BE2C (cell line): ENCODE data around the gene LAMA3.

ENCODE experiments used
- DNase-seq: peaks from one replicate; pipeline ENCODE4 v3.0.0-alpha.2; 2020
- H3K27me3 ChIP-seq: fragments of 250-450 bp; sonication (Bioruptor Pico); 2 replicates; pipeline ENCODE4 v1.5.1; 2020; ENCODE audit warnings: mild to moderate bottlenecking
- H3K36me3 ChIP-seq: fragments of 250-450 bp; sonication (Bioruptor Pico); 2 replicates; pipeline ENCODE4 v1.5.1; 2020; ENCODE audit warnings: mild to moderate bottlenecking
- H3K4me1 ChIP-seq: fragments of 250-450 bp; sonication (Bioruptor Pico); 2 replicates; pipeline ENCODE4 v1.5.1; 2020
- H3K4me3 ChIP-seq: 2 replicates; pipeline ENCODE4 v1.5.1; 2011; ENCODE audit warnings: low read depth, low read length
- H3K9me3 ChIP-seq: fragments of 250-450 bp; sonication (Bioruptor Pico); 2 replicates; pipeline ENCODE4 v1.5.1; 2020
- TF ChIP-seq, protein P1 (sequence below): IDR thresholded peaks from 2 replicates; pipeline ENCODE4 v1.5.1; 2012; ENCODE audit warnings: mild to moderate bottlenecking, low read depth, low read length

Gene LAMA3

DNA sequence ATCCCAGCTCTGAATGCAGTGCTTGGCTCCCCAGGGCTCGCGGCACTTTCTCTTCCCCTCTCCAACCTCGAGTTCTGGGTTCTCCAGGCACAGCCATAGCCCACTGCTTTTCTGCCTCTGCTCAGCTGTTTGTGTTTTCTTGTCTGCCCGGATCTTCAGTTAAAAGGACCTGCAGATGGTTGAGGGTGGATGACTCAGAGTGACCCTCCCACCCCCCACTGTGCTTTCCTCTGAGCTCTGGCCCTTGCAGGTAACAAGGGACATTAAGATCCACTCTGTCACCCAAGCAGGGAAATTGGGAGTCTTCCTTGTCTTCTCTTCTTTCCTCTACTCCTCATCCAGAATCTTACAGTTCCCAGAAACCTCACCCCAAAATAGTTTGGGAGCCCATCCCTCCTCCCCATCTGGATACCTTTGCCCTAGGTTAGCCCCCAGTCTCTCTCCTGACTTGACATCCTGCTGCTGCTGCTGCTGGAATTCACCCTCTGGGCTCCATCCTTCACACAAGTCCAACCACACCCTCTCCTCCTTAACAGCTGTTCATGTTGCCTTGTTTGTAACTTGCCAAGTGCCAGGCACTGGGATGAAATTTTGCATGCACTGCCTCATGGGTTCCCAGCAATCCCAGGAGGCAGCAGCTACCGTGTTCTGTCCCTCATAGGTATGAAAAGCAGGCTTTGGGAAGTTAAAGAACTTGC lies 167.4 kb downstream of the LAMA3 start:
- TF ChIP-seq, protein P1, sequence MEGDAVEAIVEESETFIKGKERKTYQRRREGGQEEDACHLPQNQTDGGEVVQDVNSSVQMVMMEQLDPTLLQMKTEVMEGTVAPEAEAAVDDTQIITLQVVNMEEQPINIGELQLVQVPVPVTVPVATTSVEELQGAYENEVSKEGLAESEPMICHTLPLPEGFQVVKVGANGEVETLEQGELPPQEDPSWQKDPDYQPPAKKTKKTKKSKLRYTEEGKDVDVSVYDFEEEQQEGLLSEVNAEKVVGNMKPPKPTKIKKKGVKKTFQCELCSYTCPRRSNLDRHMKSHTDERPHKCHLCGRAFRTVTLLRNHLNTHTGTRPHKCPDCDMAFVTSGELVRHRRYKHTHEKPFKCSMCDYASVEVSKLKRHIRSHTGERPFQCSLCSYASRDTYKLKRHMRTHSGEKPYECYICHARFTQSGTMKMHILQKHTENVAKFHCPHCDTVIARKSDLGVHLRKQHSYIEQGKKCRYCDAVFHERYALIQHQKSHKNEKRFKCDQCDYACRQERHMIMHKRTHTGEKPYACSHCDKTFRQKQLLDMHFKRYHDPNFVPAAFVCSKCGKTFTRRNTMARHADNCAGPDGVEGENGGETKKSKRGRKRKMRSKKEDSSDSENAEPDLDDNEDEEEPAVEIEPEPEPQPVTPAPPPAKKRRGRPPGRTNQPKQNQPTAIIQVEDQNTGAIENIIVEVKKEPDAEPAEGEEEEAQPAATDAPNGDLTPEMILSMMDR = no peak
- Histone ChIP-seq H3K9me3 (no peaks in the 10 kb centered on the region), H3K36me3 (no peaks in the 10 kb centered on the region), H3K4me1 (no peaks in the 10 kb centered on the region), H3K27me3 (no peaks in the 10 kb centered on the region), H3K4me3 (no peak overlapping the region)
- DNase-seq = no peak

DNA sequence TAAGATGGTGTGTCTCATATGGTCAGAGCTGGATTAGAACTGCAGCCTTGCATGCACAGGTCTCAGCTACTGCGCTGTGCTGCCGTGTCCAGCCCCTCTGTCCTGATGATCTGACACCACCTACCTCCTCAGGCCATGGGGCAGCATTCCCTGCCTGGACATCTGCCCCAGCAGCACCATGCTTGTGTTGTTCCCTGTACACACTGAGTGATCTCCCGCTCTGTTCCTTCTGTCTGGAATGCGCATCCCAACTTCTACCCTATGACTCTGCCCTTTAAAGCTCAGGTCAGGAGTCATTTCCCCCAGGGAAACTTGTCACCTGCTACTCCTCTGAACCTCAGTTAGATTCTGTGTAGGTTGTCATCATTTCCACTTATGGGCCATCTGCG lies 167.9 kb downstream of the LAMA3 start:
- Histone ChIP-seq H3K27me3 (no peaks in the 10 kb centered on the region), H3K36me3 (no peaks in the 10 kb centered on the region), H3K9me3 (no peaks in the 10 kb centered on the region), H3K4me1 (no peaks in the 10 kb centered on the region), H3K4me3 (no peak overlapping the region)
- TF ChIP-seq, protein P1 = no peak
- DNase-seq = no peak

DNA sequence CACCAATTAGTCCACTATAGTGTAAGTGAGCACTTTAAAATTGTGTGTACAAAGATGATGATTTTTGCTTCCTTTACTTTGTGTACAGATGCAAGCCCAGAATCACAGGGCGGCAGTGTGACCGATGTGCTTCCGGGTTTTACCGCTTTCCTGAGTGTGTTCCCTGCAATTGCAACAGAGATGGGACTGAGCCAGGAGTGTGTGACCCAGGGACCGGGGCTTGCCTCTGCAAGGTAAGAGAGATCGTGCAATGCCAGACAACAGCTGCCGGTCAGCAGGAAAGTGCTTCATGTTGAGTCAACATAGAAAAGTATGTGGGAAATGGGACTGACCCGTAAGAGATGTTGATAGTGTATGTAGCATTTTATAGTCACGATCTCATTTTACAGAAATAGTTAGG lies 168.5 kb downstream of the LAMA3 start:
- DNase-seq = no peak
- TF ChIP-seq, protein P1 = no peak
- Histone ChIP-seq H3K36me3 (no peaks in the 10 kb centered on the region), H3K4me1 (no peaks in the 10 kb centered on the region), H3K9me3 (no peaks in the 10 kb centered on the region), H3K4me3 (no peak overlapping the region), H3K27me3 (no peaks in the 10 kb centered on the region)

DNA sequence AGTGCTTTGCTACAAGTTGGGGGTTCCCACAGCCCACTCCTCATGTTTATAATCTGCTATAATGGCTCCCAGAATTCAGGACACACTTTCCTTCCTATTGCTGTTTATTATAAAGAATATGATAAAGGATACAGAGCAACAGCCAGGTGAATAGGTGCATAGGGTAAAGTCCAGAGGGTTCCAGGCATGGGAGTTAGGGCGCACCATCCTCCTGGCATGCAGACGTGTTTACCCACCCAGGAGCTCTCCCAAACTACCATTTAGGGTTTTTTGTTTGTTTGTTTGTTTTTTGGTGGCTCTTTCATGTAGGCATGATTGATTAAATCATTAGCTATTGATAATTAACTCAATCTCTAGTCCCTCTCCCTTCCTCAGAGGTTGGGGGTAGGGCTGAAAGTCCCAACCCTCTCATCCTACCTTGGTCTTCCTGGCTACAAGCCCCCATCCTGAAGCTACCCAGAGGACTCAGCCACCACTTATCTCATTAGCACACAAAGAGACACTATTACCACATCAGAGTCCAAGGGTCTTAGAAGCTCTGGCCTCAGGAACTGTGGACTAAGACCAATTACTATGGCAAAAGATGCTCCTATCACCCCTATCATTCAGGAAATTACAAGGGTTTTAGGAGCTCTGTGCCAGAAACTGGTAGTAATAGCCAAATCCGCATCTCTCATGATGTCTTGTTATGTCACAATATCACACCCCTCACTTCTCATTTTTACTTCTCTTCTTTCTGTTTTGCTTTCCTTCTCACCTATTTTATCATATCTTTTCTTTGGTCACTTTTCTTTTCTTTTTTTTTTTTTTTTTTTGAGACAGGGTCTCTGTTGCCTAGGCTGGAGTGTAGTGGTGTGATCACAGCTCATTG lies 170.4 kb downstream of the LAMA3 start:
- TF ChIP-seq, protein P1 = no peak
- Histone ChIP-seq H3K4me3 (no peak overlapping the region), H3K36me3 (no peaks in the 10 kb centered on the region), H3K27me3 (no peaks in the 10 kb centered on the region), H3K9me3 (no peaks in the 10 kb centered on the region), H3K4me1 (no peaks in the 10 kb centered on the region)
- no peak for DNase-seq

DNA sequence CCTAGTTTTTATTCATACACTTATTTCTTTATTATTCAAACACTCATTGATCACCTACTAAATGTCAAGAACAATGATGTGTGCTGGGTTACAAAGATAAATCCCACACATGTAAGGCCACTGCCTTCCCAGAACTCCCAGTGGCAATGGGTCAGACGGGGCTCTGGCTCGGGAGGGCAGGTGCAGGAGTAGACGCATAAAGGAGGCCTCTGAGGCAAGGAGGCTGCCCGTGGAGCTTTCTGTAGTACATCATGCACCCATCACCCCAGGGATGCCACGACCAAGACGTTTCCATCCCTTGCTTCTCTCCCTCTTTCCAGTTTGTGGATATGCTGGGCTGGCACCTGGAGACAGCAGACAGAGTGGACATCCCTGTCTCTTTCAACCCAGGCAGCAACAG lies 172.1 kb downstream of the LAMA3 start:
- no peaks in the 10 kb centered on the region for H3K4me1 ChIP-seq
- TF ChIP-seq, protein P1 = no peak
- no peaks in the 10 kb centered on the region for H3K36me3 ChIP-seq
- no peak for DNase-seq
- no peak overlapping the region for H3K4me3 ChIP-seq
- H3K9me3 ChIP-seq = no peaks in the 10 kb centered on the region
- H3K27me3 ChIP-seq = no peaks in the 10 kb centered on the region
